HS-5 (cell line): ENCODE data around the gene KASH5.

Source experiments
- DNase-seq: peaks from one replicate; pipeline ENCODE4 v3.0.0-alpha.2; 2012; ENCODE audit warnings: low read depth

The KASH5 gene

GRCh38 chr19:49396738-49397505 lies 8.9 kb downstream of the KASH5 start:
- DNase-seq, result no peak

- DNase-seq, result no peak
These were observed 10.1 kb downstream of the KASH5 start for GRCh38 chr19:49398001-49398615.

GRCh38 chr19:49398931-49399330 lies 10.9 kb downstream of the KASH5 start:
- no peak for DNase-seq

- no peak for DNase-seq
These were observed 12.0 kb downstream of the KASH5 start for GRCh38 chr19:49400029-49400428.

GRCh38 chr19:49403404-49404187 lies 15.5 kb downstream of the KASH5 start:
- DNase-seq, result no peak

GRCh38 chr19:49407079-49407478 lies 19.0 kb downstream of the KASH5 start:
- no peak for DNase-seq

- no peak for DNase-seq
These were observed 19.5 kb downstream of the KASH5 start for GRCh38 chr19:49407482-49408015.

GRCh38 chr19:49408816-49409440 lies 20.9 kb downstream of the KASH5 start:
- no peak for DNase-seq

GRCh38 chr19:49409441-49410029 lies 21.5 kb downstream of the KASH5 start:
- DNase-seq, result no peak

GRCh38 chr19:49411681-49412326 lies 23.8 kb downstream of the KASH5 start:
- no peak for DNase-seq

- no peak for DNase-seq
These were observed 25.3 kb downstream of the KASH5 start for GRCh38 chr19:49413348-49413747.

GRCh38 chr19:49414256-49414655 lies 26.2 kb downstream of the KASH5 start:
- no peak for DNase-seq

- DNase-seq, result no peak
These were observed 27.2 kb downstream of the KASH5 start for GRCh38 chr19:49415102-49415809.

- DNase-seq, result no peak
These were observed 27.8 kb downstream of the KASH5 start for GRCh38 chr19:49415810-49416200.

GRCh38 chr19:49417088-49417487 lies 29.0 kb downstream of the KASH5 start:
- no peak for DNase-seq

GRCh38 chr19:49418511-49418910 lies 30.5 kb downstream of the KASH5 start:
- no peak for DNase-seq

GRCh38 chr19:49419173-49419572 lies 31.1 kb downstream of the KASH5 start:
- no peak for DNase-seq

GRCh38 chr19:49420227-49420626 lies 32.2 kb downstream of the KASH5 start:
- DNase-seq, result no peak

GRCh38 chr19:49421039-49421877 lies 33.2 kb downstream of the KASH5 start:
- no peak for DNase-seq

GRCh38 chr19:49421878-49422202 lies 33.8 kb downstream of the KASH5 start:
- no peak for DNase-seq
